ENCODE measurements around the gene GPR61. TPM values are rescaled to one million over a fixed set of nuclear protein-coding genes. Genes with fewer than 3 reads are reported as not detected.

GPR61 gene
- total RNA-seq, 1 experiment from 2014 or later, result 0.03 TPM

DNA sequence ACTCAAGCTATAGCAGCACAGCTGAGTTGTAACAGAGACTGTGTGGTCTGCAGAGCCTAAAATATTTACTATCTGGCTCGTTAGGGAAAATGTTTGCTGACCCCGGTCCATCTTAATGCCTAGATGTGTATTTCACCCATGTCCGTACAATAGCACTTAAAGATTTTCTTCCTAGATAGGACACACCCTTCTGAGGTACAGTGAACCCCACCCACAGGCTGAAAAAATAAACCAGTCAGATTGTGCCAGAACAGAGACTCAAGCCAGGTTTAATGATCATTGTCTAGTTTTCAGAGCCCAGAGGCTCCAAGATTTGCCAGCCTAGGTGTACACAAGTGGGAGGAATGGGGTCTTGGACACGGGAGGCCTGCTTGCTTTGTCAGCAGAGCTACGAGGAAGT, 35.7 kb upstream of the GPR61 start:
- no peak for DNase-seq (ENCODE audit: low read depth, low spot score)
- in situ Hi-C loops (cut with HindIII; ENCODE audit: low pct_unique_long_range_greater_than_20kb, low sequenced_read_pairs), result no loop called here

GRCh38 chr1:109504974-109505373, 34.7 kb upstream of the GPR61 start:
- in situ Hi-C loops (cut with HindIII; ENCODE audit: low pct_unique_long_range_greater_than_20kb, low sequenced_read_pairs), result no loop called here

DNA sequence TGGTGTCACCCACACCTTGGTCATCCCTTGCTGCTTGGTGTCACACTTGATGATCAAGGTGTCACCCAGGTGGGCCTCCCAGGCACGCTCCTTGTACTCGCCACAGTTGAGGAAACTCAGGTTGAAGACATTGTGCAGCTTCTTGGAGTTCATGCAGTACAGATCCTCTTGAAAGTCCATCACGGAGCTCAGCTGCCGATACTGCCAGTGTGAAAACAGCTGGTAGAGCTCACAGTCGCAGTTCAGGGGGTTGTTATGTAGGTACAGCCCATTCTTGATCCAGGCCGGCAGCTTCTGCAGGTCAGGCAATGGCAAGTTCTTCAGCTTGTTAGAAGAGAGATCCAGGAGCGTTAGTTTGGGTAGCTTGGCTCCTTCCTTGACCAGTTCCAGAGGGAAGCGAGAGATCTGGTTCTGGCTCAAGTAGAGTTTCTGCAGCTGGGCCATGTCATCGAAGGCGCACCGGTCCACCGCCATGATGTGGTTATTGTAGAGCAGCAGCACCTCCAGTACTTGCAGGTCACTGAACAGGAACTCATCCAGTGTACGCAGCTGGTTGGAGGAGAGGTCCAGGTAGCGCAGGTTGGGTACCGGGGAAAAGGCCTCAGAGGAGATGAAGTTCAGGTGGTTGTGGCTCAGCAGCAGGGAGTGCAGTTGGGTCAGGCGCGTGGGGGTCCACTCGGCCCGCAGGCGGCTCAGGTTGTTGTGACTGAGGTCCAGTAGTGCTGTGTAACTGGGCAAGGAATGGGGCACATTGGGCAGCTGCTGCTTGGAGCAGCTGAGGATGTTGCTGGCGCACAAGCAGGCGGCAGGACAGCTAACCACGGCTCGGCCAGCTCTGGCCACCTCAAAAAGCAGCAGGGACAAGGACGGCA, 31.4 kb upstream of the GPR61 start:
- no peak for DNase-seq (ENCODE audit: low read depth, low spot score)
- in situ Hi-C loops (cut with HindIII; ENCODE audit: low pct_unique_long_range_greater_than_20kb, low sequenced_read_pairs), result no loop called here

More at GRCh38 chr1:109504974-109505373, 34.7 kb upstream of the GPR61 start:
- no peak for DNase-seq (ENCODE audit: low read depth, low spot score)

- no peak for DNase-seq (ENCODE audit: low read depth, low spot score)
- in situ Hi-C loops (cut with HindIII; ENCODE audit: low pct_unique_long_range_greater_than_20kb, low sequenced_read_pairs), result no loop called here
Measured at GRCh38 chr1:109508873-109509175, 30.8 kb upstream of the GPR61 start.

DNA sequence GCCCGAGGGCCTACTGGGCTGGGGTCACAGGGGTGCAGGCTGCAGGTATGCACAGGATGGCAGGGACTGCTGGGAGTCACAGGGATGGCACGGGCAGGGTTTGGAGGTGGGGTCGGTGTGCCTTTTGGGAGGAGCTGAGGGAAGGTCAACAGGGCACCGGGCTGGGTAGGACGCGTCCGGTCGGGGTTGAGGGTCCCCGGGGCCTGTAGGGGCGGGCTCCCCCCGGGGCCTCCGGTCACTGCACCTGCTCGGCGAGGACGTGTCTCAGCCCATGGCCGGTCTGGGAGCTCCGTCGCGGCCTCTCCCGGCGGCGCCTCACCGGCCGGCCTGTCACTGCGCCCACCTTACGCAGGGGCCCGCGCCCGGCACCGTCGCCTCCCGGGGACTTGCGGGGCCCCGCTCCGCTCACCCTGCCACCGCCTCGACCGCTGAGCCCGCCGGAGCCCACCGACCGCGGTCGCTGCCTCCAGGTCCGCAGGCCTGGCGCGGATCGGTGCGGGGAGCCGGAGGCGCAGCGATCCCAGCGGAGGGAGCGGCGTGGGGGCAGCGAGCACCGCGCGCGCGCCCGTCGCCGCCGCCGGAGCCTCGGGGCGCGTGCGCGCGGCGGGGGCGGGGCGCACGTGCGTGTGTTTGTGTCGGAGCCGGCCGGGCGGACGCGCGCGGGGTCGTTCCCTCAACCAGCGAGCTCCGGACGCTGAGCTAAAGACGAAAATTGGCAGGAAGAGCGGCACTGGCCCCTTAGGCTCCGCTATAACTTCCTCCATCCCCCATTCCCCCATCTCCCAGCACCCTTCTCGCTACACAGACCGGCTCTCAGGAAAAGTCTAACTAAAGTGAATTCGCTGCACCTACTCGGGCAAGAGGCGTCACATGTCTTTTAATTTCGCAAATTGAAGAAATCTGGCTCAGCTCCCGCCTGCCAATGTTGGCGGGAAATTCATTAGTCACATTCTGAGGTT, 30.2 kb upstream of the GPR61 start, which contains the start of gene AMIGO1:
Gene AMIGO1, minus strand, starts transcription at position 552 of the 959 bp plus-strand sequence. CDS start 815 bp downstream, outside the sequence.
- in situ Hi-C loops (cut with HindIII; ENCODE audit: low pct_unique_long_range_greater_than_20kb, low sequenced_read_pairs), result no loop called here
- peak; percentile 24 for DNase-seq (ENCODE audit: low read depth, low spot score)

DNA sequence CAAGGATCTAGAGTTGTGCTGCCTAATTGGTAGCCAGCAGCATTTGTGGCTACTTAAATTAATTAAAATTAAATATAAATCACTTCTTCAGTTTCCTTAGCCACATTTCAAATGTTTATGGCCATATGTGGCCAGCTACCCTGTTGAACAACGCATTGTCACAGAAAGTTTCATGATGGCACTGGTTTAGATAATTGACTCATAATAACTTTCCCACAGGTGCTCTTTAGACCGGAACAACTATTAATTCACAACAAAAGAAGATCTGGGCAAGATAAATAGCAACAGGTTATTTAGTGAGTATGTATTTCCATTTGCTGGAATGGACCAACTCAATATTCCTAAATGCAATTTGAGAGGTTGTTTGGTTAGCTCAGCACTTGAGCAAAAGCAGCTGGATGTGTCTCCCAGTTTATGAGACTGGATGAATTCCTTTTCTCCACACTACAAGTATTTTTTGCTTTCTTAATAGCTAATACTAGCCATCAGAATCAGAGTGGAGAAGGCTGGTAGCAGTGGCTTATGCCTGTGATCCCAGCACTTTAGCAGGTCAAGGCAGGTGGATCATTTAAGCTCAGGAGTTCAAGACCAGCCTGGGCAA, 26.5 kb upstream of the GPR61 start:
- no peak for DNase-seq (ENCODE audit: low read depth, low spot score)
- in situ Hi-C loops (cut with HindIII; ENCODE audit: low pct_unique_long_range_greater_than_20kb, low sequenced_read_pairs), result no loop called here

GRCh38 chr1:109514846-109515245, 24.8 kb upstream of the GPR61 start:
- in situ Hi-C loops (cut with HindIII; ENCODE audit: low pct_unique_long_range_greater_than_20kb, low sequenced_read_pairs), result no loop called here
- no peak for DNase-seq (ENCODE audit: low read depth, low spot score)

DNA sequence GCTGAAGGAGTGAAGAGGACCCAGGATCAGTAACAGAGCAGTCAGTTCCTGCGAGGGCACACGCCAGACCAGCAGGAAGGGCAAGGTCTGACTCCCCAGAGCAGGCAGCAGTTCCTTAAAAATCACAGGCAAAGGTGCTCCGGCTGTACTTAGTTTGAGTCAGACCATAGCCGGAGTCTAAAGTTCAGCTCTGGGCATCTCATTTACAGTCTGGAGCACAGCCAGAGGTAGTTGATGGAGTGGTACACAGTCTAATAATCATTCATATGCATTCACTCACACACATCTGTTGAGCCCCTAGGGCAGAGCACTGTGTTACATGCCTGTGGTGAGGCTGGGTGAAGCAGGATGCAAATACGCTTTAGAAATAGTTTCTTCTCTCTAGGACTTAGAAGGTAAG, 22.8 kb upstream of the GPR61 start:
- in situ Hi-C loops (cut with HindIII; ENCODE audit: low pct_unique_long_range_greater_than_20kb, low sequenced_read_pairs), result no loop called here
- DNase-seq (ENCODE audit: low read depth, low spot score), result no peak

DNA sequence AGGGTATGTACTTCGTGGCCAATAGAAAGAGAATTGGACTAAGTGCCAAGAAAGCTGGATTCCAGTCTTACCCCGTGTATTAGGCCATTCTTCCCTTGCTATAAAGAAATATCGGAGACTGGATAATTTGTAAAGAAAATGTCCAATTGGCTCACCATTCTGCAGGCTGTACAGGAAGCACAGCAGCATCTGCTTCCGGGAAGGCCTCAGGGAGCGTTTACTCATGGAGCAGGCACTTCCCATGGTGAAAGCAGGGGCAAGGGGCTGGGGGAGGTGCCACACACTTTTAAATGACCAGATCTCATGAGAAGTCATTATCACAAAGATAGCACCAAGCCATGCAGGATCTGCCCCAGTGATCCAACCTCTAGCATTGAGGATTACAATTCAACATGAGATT, 22.3 kb upstream of the GPR61 start:
- DNase-seq (ENCODE audit: low read depth, low spot score), result no peak
- in situ Hi-C loops (cut with HindIII; ENCODE audit: low pct_unique_long_range_greater_than_20kb, low sequenced_read_pairs), result no loop called here

DNA sequence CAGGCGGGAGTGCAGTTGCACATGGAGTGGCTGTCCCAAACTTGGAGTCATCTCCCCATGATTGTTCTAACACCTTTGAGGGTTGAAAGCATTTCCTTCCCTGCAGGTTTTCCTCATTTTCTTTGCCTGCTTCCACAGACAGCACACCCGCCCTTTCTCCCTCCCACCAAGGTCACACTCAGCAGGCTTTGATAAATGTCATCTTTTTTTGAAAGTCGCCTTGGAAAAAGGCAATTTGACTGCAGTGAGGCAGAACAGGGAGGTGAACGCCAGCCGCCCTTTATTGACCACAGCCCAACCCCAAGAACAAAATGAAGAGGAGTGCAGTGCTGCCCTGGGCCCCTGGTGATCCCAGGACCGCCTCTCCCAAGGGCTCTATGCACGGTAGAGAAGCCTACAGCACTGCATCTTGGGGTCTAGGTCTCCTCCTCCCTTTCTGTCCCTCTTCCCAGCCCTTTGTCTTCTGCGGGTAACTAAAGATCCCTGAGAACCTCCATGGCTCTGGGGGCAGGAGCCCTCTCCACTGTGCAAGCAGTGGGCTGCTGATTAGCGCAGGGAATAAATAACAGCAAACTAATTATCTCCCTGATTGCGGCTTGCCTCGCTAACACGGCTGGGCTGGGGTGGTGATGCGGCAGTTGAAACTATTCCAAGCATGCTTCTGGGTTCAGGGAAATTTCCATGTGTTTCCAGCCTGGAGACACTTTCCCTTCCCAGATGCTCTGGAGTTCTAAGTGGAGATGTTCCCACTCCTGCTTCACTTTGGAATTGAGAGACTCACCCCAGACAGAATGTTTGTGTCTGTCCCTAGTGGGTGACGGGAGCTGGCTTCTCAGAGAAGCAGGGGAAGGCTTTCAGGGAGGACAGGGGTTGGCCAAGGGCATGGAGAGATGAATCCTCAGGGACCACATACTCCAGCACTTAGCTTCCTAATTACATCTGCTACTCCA, 18.4 kb upstream of the GPR61 start:
- no peak for DNase-seq (ENCODE audit: low read depth, low spot score)
- in situ Hi-C loops (cut with HindIII; ENCODE audit: low pct_unique_long_range_greater_than_20kb, low sequenced_read_pairs), result no loop called here

- no peak for DNase-seq (ENCODE audit: low read depth, low spot score)
- in situ Hi-C loops (cut with HindIII; ENCODE audit: low pct_unique_long_range_greater_than_20kb, low sequenced_read_pairs), result no loop called here
Measured at GRCh38 chr1:109522026-109522425, 17.6 kb upstream of the GPR61 start.

DNA sequence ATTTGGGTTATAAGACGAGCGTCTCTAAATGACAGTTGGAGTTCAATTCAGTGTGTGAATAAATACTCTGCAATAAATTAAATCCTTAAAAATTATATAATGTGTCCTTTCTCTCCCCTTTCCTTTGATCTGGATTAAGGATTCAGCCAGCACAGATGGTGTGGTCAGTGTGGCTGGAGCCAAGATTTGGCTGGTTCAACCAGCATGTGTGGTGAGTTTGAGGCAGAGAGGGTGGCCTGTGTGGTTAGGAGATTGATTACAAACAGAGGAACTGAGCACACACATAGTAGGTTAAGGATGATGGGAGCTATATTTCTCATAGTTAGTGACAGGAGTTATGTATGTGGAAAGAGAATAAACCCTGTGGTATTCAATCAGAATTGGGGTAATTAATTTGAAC, 16.0 kb upstream of the GPR61 start:
- DNase-seq (ENCODE audit: low read depth, low spot score), result no peak
- in situ Hi-C loops (cut with HindIII; ENCODE audit: low pct_unique_long_range_greater_than_20kb, low sequenced_read_pairs), result no loop called here

GRCh38 chr1:109527098-109527811, 12.4 kb upstream of the GPR61 start:
- no peak for DNase-seq (ENCODE audit: low read depth, low spot score)
- in situ Hi-C loops (cut with HindIII; ENCODE audit: low pct_unique_long_range_greater_than_20kb, low sequenced_read_pairs), result no loop called here

- no peak for DNase-seq (ENCODE audit: low read depth, low spot score)
- in situ Hi-C loops (cut with HindIII; ENCODE audit: low pct_unique_long_range_greater_than_20kb, low sequenced_read_pairs), result no loop called here
Measured at GRCh38 chr1:109527846-109528695, 11.6 kb upstream of the GPR61 start.

- in situ Hi-C loops (cut with HindIII; ENCODE audit: low pct_unique_long_range_greater_than_20kb, low sequenced_read_pairs), result no loop called here
Measured at GRCh38 chr1:109528712-109529111, 11.0 kb upstream of the GPR61 start.

More at GRCh38 chr1:109528712-109529111, 11.0 kb upstream of the GPR61 start:
- DNase-seq (ENCODE audit: low read depth, low spot score), result no peak
